ENCODE results near the gene DLL1. TPM values are rescaled to one million over a fixed set of nuclear protein-coding genes. Genes with fewer than 3 reads are reported as not detected.

The DLL1 gene
- total RNA-seq, 1 donor from 2014 or later, result 11.7 TPM

DNA sequence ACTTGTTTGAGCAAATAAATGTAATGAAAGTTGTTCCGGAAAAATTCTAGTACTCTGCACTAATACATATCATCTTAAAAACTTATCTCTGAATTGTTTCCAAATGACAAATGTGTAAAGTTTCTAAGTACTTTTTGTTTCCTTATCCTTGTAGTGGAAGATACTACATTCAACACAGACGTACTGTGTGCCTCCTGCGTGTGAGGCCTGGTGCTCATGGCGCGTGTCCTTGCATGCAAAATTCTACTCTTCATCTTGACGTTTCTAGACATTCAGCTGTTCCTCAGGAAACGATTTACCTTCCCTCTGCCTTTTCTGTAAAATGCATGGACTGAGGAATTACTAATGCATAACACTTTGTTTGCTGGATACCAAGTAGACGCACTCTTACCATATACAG lies 11.5 kb downstream of the DLL1 start:
- H3K4me3 Mint-ChIP-seq, result no peak overlapping the region
- no peak for DNase-seq (ENCODE audit: extremely low spot score, unreplicated experiment)
- peaks cover 8% of the 10 kb centered on the region for H3K27me3 Mint-ChIP-seq
- no peak overlapping the region for H3K27ac Mint-ChIP-seq
- H3K36me3 Mint-ChIP-seq, result no peaks in the 10 kb centered on the region
- H3K4me1 Mint-ChIP-seq (ENCODE audit: unreplicated experiment), result peaks cover 9% of the 10 kb centered on the region
- TF ChIP-seq, protein P1, sequence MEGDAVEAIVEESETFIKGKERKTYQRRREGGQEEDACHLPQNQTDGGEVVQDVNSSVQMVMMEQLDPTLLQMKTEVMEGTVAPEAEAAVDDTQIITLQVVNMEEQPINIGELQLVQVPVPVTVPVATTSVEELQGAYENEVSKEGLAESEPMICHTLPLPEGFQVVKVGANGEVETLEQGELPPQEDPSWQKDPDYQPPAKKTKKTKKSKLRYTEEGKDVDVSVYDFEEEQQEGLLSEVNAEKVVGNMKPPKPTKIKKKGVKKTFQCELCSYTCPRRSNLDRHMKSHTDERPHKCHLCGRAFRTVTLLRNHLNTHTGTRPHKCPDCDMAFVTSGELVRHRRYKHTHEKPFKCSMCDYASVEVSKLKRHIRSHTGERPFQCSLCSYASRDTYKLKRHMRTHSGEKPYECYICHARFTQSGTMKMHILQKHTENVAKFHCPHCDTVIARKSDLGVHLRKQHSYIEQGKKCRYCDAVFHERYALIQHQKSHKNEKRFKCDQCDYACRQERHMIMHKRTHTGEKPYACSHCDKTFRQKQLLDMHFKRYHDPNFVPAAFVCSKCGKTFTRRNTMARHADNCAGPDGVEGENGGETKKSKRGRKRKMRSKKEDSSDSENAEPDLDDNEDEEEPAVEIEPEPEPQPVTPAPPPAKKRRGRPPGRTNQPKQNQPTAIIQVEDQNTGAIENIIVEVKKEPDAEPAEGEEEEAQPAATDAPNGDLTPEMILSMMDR (conservative IDR thresholded peaks at IDR 0.05), result no peak
- peaks cover 4% of the 10 kb centered on the region for H3K9me3 Mint-ChIP-seq

- Mint-ChIP-seq H3K9me3 (peaks cover 4% of the 10 kb centered on the region), H3K4me3 (no peak overlapping the region), H3K4me1 (ENCODE audit: unreplicated experiment) (peaks cover 10% of the 10 kb centered on the region), H3K36me3 (no peaks in the 10 kb centered on the region), H3K27me3 (peaks cover 12% of the 10 kb centered on the region), H3K27ac (no peak overlapping the region)
- TF ChIP-seq, protein P1 (conservative IDR thresholded peaks at IDR 0.05), result no peak
- DNase-seq (ENCODE audit: extremely low spot score, unreplicated experiment), result no peak
These were observed 12.2 kb downstream of the DLL1 start for GRCh38 chr6:170278743-170279094.

DNA sequence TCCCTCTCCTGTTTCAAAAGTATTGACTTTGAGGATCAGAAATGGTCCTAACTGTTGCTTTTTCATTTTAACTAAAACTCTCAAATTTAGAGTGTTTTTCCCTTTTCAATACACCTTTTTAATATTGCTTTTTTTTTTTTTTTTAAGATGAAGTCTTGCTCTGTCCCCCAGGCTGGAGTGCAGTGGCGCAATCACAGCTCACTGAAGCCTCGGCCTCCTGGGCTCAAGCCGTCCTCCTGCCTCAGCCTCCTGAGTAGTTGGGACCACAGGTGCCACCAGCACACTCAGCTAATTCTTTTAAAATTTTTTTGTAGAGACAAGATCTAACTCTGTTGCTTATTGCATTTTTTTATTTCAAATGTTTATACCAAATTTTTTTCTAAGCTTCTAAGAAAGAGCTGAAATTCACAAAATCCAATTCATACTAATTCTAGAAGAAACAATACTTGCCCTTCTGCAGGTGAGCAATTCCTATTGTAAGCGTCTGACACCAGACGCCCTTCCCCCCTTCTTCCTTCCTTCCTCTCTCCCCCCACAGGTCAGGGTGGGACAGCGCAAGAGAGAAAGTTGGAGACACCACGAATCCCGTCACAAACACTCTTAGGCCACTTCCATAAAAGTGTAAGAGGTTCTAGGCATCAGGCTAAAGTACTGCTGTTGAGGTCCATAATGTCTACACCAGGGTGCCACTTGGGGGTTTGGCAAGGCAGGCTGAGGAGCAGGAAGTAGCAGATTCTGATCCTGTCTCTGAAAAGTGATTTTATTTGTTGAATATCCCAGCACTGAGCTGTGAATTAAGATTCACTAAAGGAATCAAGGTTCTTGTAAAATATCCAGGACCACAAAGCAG lies 12.8 kb downstream of the DLL1 start:
- no peak overlapping the region for H3K27ac Mint-ChIP-seq
- TF ChIP-seq, protein P1 (conservative IDR thresholded peaks at IDR 0.05), result no peak
- H3K9me3 Mint-ChIP-seq, result peaks cover 4% of the 10 kb centered on the region
- H3K36me3 Mint-ChIP-seq, result no peaks in the 10 kb centered on the region
- no peak overlapping the region for H3K4me3 Mint-ChIP-seq
- H3K4me1 Mint-ChIP-seq (ENCODE audit: unreplicated experiment), result peaks cover 12% of the 10 kb centered on the region
- H3K27me3 Mint-ChIP-seq, result peaks cover 14% of the 10 kb centered on the region
- no peak for DNase-seq (ENCODE audit: extremely low spot score, unreplicated experiment)

GRCh38 chr6:170276369-170277057 lies 14.4 kb downstream of the DLL1 start:
- Mint-ChIP-seq H3K4me1 (ENCODE audit: unreplicated experiment) (peaks cover 12% of the 10 kb centered on the region), H3K4me3 (no peak overlapping the region), H3K9me3 (peaks cover 4% of the 10 kb centered on the region), H3K27ac (no peak overlapping the region), H3K27me3 (peaks cover 14% of the 10 kb centered on the region), H3K36me3 (no peaks in the 10 kb centered on the region)
- TF ChIP-seq, protein P1 (conservative IDR thresholded peaks at IDR 0.05), result no peak
- no peak for DNase-seq (ENCODE audit: extremely low spot score, unreplicated experiment)

DNA sequence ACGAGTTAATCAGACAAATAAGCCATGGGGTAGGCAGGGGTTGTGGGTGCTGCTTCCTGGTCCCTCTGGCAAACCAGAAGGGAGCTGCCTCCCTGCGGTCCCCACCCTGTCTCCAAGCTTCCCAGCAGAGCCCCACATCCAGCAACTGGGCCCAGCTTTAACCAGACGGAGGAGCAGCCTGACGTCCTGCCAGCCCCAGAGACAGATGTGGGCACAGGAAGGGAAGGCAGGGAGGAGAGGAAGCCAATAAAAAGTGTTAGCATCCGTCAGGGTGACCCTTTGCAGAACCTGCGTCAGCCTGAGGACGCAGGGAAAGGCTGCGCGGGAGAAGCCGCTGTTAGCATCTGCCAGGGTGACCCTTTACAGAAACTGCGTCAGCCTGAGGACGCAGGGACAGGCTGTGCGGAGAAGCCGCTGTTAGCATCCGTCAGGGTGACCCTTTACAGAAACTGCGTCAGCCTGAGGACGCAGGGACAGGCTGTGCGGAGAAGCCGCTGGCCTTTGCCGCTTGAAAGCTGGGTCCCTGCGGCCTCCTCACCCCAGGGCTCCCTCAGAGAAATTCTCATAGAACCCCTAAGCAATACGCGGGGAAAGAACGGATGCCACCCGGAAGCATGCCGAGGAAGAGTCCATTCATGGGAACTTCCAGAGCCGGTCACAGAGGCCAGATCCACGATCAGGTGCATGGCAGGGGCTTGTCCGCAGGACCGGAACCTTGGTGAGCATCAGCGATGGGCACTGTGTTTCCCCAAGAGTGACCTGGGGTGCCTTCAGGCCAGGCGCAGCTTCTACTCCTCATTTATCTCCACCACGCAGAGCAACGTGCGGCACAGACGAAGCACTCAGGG lies 15.9 kb downstream of the DLL1 start:
- Mint-ChIP-seq H3K27me3 (peaks cover 13% of the 10 kb centered on the region), H3K27ac (no peak overlapping the region)

More for the DNA sequence above, 15.9 kb downstream of the DLL1 start:
- Mint-ChIP-seq H3K4me1 (ENCODE audit: unreplicated experiment) (peaks cover 13% of the 10 kb centered on the region), H3K9me3 (peaks cover 3% of the 10 kb centered on the region), H3K36me3 (no peaks in the 10 kb centered on the region), H3K4me3 (no peak overlapping the region)
- DNase-seq (ENCODE audit: extremely low spot score, unreplicated experiment), result no peak
- TF ChIP-seq, protein P1 (conservative IDR thresholded peaks at IDR 0.05), result no peak
